SHP77 (cell line): ENCODE measurements around the gene EPG5.
"Not testable (repeated sequence)": the region's sequence is repeated elsewhere in the genome, so short reads cannot be mapped to it uniquely, and the experiment has no call there.

Experiments
- DNase-seq, 2 experiments: peaks; one replicate each; lab custom pipeline; 2025; lab: John Stamatoyannopoulos, UW

Gene EPG5, protein sequence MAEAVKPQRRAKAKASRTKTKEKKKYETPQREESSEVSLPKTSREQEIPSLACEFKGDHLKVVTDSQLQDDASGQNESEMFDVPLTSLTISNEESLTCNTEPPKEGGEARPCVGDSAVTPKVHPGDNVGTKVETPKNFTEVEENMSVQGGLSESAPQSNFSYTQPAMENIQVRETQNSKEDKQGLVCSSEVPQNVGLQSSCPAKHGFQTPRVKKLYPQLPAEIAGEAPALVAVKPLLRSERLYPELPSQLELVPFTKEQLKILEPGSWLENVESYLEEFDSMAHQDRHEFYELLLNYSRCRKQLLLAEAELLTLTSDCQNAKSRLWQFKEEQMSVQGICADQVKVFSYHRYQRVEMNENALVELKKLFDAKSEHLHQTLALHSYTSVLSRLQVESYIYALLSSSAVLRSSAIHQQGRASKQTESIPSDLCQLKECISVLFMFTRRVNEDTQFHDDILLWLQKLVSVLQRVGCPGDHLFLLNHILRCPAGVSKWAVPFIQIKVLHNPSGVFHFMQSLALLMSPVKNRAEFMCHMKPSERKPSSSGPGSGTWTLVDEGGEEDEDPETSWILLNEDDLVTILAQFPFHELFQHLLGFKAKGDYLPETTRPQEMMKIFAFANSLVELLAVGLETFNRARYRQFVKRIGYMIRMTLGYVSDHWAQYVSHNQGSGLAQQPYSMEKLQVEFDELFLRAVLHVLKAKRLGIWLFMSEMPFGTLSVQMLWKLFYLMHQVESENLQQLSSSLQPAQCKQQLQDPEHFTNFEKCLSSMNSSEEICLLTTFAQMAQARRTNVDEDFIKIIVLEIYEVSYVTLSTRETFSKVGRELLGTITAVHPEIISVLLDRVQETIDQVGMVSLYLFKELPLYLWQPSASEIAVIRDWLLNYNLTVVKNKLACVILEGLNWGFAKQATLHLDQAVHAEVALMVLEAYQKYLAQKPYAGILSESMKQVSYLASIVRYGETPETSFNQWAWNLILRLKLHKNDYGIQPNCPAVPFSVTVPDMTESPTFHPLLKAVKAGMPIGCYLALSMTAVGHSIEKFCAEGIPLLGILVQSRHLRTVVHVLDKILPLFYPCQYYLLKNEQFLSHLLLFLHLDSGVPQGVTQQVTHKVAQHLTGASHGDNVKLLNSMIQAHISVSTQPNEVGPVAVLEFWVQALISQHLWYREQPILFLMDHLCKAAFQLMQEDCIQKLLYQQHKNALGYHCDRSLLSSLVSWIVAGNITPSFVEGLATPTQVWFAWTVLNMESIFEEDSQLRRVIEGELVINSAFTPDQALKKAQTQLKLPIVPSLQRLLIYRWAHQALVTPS (N-terminal part only)

DNA sequence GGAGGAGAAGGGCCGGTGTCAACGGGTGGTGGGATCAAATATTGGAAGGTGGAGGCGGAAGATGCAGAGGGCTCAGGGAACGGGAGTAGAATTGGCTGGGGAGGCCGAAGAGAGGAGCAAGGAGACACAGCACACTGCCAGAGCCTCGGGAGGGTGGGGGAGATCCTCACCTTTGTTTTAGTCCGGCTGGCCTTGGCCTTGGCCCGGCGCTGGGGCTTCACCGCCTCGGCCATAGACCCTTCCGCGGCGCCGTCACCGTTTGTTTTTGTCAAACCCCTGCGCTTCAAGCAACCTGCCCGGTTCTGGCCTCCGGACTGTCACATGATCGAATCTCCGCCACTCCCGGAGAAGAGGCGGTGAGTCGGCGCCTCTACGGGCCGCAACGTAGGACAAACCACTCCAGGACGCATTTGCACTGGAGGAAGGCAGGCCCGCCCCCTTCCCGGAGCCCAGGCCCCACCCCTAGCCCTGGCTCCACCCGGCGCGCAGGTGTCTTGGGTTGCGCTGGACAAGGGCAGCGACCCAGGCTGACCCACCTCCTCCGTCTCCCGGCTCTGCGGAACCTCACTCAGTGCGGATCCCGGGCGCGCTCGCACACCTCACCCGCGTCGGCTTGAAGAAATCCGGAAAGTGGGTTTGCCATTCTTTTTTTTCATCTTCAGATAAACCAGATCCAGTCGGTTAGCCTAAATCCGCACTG is at the start of gene EPG5:
EPG5 (minus strand) TSS at position 323 of the 700 bp plus-strand sequence; CDS start at position 233, 90 bp downstream.
- peak; percentile 93 to 95 for DNase-seq

DNA sequence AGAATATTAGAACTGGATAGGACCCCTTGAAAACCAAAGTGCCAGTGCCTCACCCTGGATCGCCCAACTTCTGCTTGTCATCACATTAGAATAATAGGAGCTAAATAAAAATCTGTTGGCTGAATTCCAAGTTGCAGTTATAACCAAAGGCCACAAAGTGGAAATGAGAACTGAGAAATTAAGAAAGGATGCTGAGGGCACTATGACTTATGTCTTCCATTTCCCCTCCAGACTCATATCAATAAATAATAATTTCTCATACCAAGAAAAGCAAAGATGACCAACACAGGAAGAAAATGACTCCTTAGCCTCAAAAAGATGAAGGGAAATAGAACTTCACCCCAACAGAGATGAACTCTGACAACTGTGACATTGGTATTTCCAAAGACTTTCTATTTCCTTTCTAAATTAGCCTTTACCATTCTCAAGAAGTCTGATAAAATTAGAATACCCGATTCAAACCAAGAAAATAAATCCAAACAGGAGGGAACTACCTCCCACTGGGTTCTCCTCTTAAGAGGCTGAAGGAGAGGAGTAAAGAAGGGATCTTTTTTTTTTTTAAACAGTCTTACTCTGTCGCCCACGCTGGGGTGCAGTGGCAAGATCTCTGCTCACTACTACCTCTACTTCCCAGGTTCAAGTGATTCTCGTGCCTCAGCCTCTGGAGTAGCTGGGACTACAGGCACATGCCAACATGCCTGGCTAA is 46.5 kb upstream of the EPG5 start:
- DNase-seq: no peak

DNA sequence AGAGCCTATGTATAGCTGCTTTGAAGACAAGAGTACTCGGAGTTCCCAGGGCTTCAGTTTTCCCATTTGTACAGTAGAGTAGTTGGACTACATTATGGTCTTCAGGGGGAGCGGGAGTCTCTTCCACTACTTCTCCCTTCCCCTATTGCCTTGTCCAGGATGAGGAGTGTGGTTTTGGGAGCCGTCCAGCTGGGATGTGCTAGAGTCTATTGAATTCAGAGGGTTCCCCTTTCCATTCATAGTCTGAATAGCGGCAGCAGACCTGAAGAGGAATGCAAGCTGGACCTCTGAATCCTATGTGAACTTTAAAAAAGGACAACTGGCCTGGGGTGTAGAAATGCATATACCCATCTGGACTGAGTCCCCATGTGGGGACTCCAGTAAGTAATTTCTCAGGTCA is 43.5 kb upstream of the EPG5 start:
- no peak for DNase-seq

DNA sequence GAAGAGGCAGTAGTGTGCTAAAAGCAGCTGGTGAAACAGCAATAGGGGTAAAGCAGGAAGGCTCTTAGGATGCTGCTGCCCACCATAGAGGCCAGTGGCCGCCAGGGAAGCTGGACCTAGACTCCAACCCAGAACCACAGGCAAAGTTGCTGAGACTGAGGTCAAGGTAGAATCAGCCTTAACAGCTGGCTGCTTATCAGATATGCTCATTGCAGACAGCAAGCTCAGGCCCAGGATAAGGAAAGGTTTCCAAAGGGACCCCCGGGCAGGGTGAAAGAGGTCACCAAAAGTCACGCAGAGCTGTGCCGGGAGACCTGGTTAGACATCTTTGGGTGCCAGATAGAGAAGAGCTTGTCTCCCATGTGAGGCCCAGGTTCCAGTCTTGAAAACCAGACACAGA is 42.9 kb upstream of the EPG5 start:
- no peak for DNase-seq

DNA sequence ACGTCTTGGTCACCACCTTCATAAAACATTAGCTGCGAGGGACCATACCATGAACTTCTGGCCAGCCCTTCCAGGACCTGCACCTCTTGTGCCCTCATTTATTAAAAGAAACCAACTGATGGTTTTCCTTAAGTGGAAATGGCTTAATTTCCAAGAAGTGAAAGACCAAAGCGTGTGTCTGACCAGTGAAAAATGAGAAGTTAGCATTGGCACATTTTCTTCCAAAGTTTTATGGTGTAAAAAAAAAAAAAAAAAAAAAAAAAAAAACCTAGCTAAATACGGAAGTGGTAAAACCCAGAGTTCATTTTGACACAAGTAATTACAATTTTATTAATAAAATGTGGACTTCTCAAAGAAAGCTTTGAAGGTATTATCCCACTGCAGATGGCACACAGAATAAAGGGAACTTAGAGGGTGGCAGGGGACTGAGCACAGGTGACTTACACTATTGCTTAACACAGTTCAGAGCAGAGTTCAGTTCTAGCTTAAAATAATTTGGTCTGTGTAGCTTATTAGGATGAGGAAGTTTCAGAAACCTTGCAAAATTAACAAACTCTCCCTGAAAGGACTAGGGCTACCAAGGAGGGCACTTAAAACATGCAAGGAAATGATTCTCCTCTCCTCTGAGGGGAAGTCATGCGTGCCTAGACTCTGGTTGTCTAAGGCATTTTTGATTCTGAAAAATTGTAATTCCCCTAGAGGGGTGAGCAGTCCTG is 42.2 kb upstream of the EPG5 start:
- DNase-seq: no peak

DNA sequence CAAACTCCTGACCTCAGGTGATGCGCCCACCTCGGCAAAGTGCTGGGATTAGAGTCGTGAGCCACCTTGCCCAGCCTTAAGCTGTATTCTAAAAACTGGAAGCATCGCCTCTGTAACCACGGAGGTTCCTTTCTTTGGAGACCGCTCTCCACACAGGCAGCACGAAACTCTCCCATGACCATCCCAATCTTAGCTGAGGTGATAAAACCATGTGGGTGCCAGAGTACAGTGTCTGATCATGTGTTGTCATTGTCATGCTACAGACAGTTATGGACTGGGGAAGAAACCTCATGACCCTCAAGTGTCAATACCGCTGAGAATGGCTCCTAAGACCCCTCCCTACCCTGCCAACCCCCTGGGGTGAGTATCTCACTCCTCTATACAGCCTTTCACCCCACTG is 41.4 kb upstream of the EPG5 start:
- no peak for DNase-seq

DNA sequence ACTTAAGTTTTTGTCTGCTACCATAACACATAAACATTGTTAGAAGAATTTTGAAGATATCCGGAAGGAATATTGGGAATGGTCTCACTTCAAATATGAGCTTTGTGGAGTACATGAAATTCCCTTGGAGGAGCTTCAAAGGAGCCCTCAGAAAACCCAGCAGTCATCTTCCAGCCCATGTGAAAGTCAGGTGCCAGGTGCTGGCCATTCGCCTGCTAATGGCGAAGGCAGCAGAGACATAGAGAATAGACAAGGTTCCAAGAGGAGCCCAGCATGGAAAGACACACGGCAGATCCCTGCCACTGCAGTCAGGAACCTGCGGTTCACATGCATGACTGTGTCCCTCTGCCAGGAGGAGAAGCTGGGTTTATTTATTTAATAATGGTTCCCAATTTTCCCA is 40.0 kb upstream of the EPG5 start:
- no peak for DNase-seq

DNA sequence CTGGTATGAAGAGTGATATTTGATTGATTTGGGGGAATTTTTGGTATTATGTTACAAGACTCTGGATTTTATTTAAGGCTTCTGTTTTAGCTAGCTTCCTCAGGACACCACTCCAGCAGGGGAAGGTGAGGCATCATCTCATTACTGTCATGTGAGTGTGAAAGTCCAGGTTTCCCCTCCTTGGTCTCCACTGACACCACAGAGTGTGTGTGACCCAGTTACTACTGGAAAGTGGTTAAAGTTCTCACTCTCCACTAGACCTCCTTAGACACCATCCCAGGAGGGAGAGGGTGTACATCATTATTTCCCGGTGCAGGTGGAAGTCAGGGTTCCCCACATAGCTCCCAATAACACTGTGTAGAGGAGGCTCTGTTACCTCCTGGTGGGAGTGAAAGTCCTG is 35.8 kb upstream of the EPG5 start:
- no peak for DNase-seq

GRCh38 chr18:46001892-46002291 is 34.8 kb upstream of the EPG5 start:
- DNase-seq: no peak

DNA sequence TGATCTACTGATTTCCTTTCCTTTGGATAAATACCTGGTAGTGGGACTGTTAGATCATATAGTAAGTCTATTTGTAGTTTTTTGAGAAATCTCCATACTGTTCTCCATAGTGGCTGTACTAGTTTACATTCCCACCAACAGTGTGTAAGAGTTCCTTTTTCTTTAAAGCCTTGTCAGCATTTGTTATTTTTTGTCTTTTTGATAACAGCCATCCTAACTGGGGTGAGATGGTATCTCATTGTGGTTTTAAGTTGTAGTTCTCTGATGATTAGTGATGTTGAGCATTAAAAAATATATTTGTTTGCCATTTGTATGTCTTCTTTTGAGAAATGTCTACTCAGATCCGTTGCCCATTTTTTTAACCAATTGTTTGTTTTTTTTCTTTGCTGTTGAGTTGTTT is 33.9 kb upstream of the EPG5 start:
- no peak for DNase-seq

GRCh38 chr18:45999536-45999935 is 32.4 kb upstream of the EPG5 start:
- DNase-seq: no peak

- DNase-seq: no peak
These were observed 31.1 kb upstream of the EPG5 start for GRCh38 chr18:45998244-45998643.

DNA sequence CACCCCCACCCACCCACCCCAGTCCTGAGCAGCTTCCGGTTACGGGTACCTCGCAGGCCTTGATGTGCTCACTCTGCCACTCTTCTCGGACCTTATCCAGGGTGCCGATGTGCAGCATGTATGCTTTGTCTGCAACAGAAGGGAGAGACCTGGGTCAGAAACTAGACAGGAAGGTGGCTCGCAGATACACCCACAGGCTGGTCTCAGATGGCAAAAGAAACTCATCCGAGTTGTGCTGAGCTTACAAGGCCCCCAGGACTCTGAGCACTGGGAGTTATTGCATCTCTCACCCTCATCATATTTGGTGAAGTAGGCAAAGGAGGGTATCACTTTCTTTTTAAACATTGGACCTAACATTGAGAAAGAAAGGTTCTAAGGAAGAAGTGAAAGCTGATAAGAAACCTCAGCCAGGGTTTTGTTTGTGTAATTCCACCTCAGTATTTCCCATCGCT is 30.6 kb upstream of the EPG5 start:
- no peak for DNase-seq

DNA sequence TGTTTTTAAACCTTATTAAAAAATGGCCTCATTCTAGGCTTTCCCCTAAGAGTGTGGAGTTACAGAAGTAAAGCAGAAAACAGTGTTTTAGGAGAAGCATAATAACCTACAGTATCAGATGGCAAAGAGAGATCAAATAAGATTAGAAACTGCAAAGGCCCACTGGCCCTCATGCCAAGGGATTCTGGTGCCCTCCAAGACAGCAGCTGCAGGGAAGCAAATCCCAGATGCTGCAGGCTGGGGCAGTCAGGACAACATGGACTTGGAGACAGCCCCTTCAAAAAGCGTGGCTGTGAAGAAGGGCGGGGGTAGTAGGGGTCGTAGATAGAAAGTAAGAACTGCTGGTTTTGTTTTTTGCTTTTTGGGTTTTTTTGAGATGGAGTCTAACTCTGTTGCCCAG is 28.3 kb upstream of the EPG5 start:
- DNase-seq: no peak

- no peak for DNase-seq
These were observed 26.3 kb upstream of the EPG5 start for GRCh38 chr18:45993438-45993837.

DNA sequence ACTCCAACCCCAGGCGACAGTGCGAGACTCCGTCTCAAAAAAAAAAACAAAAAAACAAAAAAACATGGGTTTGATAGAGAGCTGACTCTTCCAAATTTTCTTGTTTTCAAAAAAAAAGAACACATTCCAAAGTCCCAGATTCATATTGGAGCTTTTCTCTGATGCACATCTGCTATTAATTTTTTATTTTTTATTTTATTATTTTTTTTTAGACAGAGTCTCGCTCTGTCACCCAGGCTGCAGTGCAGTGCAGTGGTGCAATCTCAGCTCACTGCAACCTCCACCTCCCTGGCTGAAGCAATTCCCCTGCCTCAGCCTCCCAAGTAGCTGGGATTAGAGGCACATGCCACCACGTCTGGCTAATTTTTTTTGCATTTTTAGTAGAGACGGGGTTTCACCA is 25.4 kb upstream of the EPG5 start:
- not testable (repeated sequence) for DNase-seq

GRCh38 chr18:45991788-45992187 is 24.7 kb upstream of the EPG5 start:
- no peak for DNase-seq

DNA sequence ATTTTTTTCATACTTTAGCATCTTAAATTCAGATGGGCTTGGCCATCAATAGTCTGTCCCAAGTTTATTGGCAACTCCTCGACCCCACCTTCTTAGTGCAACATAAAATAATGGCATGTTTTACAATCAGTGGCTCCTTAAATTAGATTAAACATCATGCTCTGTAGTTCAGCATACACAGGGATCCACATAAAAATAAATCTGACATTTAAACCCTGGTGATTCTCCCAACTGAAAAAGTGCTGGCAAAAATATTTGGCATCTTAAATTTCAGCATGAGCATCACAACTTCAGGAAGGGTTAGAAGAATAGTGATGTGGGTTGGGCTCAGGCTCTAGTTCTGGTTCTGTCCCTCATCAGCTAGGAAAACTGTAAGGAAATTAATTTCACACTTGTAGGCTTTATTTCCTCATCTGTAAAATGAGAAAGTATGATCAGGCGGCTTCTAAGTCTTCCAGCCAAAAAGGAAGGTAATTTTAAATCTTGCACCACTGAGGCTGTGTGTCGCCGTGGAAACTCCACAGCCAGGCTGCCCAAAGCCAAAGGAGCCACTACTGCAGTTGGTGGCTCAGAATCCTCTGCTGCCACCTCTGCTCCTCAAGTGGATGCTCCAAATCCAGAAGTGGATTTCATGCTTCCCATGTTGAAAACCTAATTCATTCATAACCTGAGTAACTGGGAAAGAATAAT is 17.6 kb upstream of the EPG5 start:
- DNase-seq: no peak

- DNase-seq: no peak
These were observed 14.7 kb upstream of the EPG5 start for GRCh38 chr18:45981821-45982220.

DNA sequence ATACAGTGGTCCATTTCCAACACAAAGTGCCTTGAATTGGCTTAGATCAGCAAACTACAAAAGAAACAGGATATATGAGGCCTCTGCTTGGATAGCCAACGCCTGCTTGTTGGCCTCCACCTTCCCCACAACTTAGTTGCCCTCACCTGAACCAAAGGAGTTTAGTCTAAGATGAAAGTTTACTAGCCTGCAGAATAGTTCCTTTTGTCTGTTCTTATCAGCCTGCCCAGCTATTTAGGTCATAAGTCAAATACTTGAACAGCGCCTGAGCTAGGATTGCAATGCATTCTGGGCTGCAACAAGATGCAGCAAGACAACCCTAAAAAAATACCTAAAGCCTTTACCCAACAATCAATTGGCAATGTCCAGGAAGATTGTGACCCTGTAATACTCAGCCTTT is 13.1 kb upstream of the EPG5 start:
- DNase-seq: no peak
